ENCODE data around the gene GLS. TPM values are rescaled to one million over a fixed set of nuclear protein-coding genes. Genes with fewer than 3 reads are reported as not detected.

Gene GLS
- total and polyA plus RNA-seq, 9 of the 15 experiments (the other 6 are each of a cell fraction or from before 2014, with no cell fraction given), result 13.7 to 77.5 (median 48.2) TPM

DNA sequence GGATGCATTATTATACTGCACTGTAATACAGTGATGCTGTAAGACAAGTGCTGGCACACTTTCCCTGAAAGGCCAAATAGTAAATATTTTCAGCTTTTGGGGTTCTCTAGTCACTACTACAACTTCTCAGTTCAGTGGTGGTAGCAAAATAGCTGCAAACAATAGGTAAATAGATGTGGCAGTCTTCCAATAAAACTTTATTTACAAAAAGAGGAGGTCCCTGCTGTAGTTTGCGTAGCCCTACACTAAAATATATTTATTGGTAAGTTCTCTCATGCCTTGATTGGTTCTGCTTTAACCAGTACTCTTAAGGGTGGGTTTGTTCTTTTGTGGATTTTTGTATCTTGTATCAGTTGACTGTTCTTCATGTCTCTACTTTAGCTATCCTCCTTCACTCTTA is 7.8 kb downstream of the GLS start:
- POLR2A ChIA-PET, result no interaction called here
- Histone ChIP-seq H3K4me2 (ENCODE audit: insufficient read depth, low read length) (no peak overlapping the region), H3K9me3 (replicated peaks; ENCODE audit: control insufficient read depth, insufficient read depth, low read depth, low read length) (no peaks in the 10 kb centered on the region), H3K79me2 (ENCODE audit: control insufficient read depth, insufficient read depth, low read length) (peaks cover 99% of the 10 kb centered on the region), H3K4me3 (no peak overlapping the region), H3K9ac (ENCODE audit: insufficient read depth in 1 of 2, low read depth in 2 of 2, low read length in 2 of 2) (no peak overlapping the region), H3K9me1 (ENCODE audit: control insufficient read depth, insufficient read depth, low read length) (no peaks in the 10 kb centered on the region), H3K36me3 (ENCODE audit: control insufficient read depth, insufficient read depth, low read length) (peaks cover 54% of the 10 kb centered on the region; the same call in 1 of the 3 replicates), H3K27ac (ENCODE audit: extremely low read depth, low read depth, low read length) (no peak overlapping the region), H3K4me1 (replicated peaks in 1 of 2; ENCODE audit: control insufficient read depth in 2 of 2, insufficient read depth in 2 of 2, low read length in 2 of 2) (peaks cover 0 to 4% of the 10 kb centered on the region in 2 experiments; a peak in 3 of 5 replicates), H3K27me3 (ENCODE audit: control insufficient read depth in 2 of 2, insufficient read depth in 2 of 2, low read length in 2 of 2) (no peaks in the 10 kb centered on the region), H4K20me1 (replicated peaks; ENCODE audit: control insufficient read depth, insufficient read depth, low read length) (no peaks in the 10 kb centered on the region), H2AFZ (ENCODE audit: low read depth, low read length) (no peak overlapping the region)
- WGBS (ENCODE audit: insufficient coverage, low coverage, missing lambda C conversion rate), result 92% methylated on average over 1 of the region's 1 CpG
- BruUV-seq (replicated peaks), result no TSS peak
- DNase-seq (ENCODE audit: extremely low read depth in 1 of 4, low spot score in 3 of 4), result no peak
- ATAC-seq, result no peak
- no peak for FAIRE-seq
- in situ Hi-C loops (cut with MboI) (no loop called here), intact Hi-C loops (cut with micrococcal nuclease) (no loop called here)
- TF ChIP-seq ZBTB40 (IDR thresholded peaks at IDR 0.05), result peak; percentile 85
- TF ChIP-seq ZBTB40 (CRISPR knock-in tag; IDR thresholded peaks at IDR 0.05), result no peak
- TF ChIP-seq ATF7 (IDR thresholded peaks at IDR 0.05), result no peak
- CTCF ChIA-PET (ENCODE audit: low intra/inter-chr PET ratio), result no interaction called here

Measured in K562 (cell line).